NT2/D1 (cell line): Measurements from ENCODE around the gene SMNDC1.

Experiments
- SUZ12 ChIP-seq: IDR thresholded peaks from 2 replicates; pipeline ENCODE4 v1.6.1; 2011; ENCODE audit not compliant: insufficient read length, insufficient read depth; ENCODE audit errors: extremely low read depth
- YY1 ChIP-seq: IDR thresholded peaks from 2 replicates; pipeline ENCODE4 v1.6.1; 2011; ENCODE audit not compliant: insufficient read length, insufficient read depth

DNA sequence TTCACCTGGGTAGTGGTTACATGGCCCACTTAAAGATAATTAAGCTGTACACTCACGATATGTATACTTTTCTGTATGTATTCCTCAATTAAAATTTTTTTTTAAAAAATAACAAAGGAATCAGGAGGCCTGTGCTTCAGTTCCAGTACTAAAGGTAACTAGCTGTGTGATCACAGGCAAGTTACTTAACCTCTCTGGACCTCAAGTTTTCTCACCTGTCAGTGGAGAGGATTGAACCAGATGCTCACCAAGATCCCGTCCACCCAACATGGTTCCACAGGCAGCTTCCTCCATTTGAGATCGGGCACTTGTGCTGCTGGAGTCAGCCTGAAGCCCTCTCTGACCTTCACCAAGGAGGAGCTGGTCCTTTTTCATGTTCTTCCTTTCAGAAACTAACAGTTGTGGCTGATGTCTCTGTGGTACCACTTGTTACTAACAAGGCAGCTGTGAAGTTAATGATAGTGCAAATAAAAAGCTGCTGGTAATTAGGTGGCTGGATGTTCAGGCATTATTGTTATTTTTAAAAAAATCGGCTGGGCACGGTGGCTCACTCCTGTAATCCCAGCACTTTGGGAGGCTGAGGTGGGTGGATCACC is 29.4 kb upstream of the SMNDC1 start:
- TF ChIP-seq SUZ12 (no peak), YY1 (no peak)
